B cell (primary cell): Measurements from ENCODE around the gene LRRC32.

Experiments
- CTCF ChIP-seq: fragments of 200-600 bp; IDR thresholded peaks from one replicate; pipeline ENCODE4 v1.8.0; 2022; ENCODE audit warnings: antibody characterized with exemption, mild to moderate bottlenecking
- EZH2 ChIP-seq: IDR thresholded peaks from 2 replicates; pipeline ENCODE4 v1.6.1; 2012; ENCODE audit warnings: borderline replicate concordance, low read depth, mild to moderate bottlenecking, moderate library complexity, low read length; ENCODE audit not compliant: insufficient read depth, poor library complexity, severe bottlenecking

DNA sequence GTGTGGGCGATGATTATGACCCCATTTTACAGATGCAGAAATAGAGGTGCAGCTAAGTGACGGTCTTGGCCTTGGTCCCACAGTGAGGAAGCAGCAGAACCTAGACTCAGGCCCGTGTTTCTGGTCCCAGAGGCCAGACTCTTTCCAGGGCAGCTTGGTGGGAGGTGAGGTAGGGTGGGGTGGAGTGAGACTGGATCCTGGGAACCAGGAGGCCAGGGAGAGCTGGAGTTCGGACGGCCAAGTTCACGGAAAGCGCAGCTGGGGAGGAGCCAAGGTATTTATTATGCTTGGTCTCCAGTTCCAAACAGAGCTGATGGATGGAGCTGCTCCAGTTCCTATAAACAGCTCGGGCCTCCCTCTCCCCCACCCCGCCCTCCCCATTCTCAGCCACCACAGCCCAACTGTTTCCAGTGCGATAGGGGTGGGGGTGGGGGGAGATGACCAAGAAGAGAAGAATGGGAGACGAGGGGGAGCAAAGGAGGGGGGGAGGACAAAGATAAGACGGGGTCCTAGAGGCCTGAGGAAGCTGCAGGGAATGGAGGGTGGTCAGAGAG, 16.2 kb downstream of the LRRC32 start:
- TF ChIP-seq EZH2 (no peak), CTCF (no peak)
